GM23248 (cell line): ENCODE results near the gene RBPJ.

Source experiments
- EZH2 ChIP-seq: fragments of 200-600 bp; sonication (generic); IDR thresholded peaks from 2 replicates; pipeline ENCODE4 v1.6.1; 2018; ENCODE audit warnings: antibody characterized with exemption, mild to moderate bottlenecking; ENCODE audit not compliant: insufficient read depth, poor library complexity, severe bottlenecking
- EZH2phosphoT487 ChIP-seq: fragments of 200-600 bp; sonication (generic); IDR thresholded peaks from 2 replicates; pipeline ENCODE4 v1.6.1; 2018; ENCODE audit warnings: antibody characterized with exemption, moderate library complexity, mild to moderate bottlenecking, low read depth; ENCODE audit not compliant: insufficient read depth

- TF ChIP-seq EZH2phosphoT487 (no peak), EZH2 (no peak)
Measured at GRCh38 chr4:26297219-26297618, 23.6 kb upstream of the RBPJ start.
